ENCODE data around the gene ADGRG1.
"Not testable (repeated sequence)": the region's sequence is repeated elsewhere in the genome, so short reads cannot be mapped to it uniquely, and the experiment has no call there.

Gene ADGRG1

GRCh38 chr16:57704905-57705852, 76.7 kb downstream of the ADGRG1 start:
- no peak for DNase-seq

- DNase-seq: no peak
Observed at GRCh38 chr16:57706717-57707116, 78.3 kb downstream of the ADGRG1 start.

GRCh38 chr16:57707331-57707730, 78.9 kb downstream of the ADGRG1 start:
- no peak for DNase-seq

GRCh38 chr16:57708168-57708567, 79.7 kb downstream of the ADGRG1 start:
- DNase-seq: no peak

- no peak for DNase-seq
Observed at GRCh38 chr16:57709663-57710062, 81.2 kb downstream of the ADGRG1 start.

- DNase-seq: no peak
Observed at GRCh38 chr16:57711346-57711745, 82.9 kb downstream of the ADGRG1 start.

GRCh38 chr16:57711993-57712392, 83.6 kb downstream of the ADGRG1 start:
- no peak for DNase-seq

GRCh38 chr16:57712569-57712968, 84.1 kb downstream of the ADGRG1 start:
- not testable (repeated sequence) for DNase-seq

GRCh38 chr16:57713596-57713995, 85.2 kb downstream of the ADGRG1 start:
- no peak for DNase-seq

- no peak for DNase-seq
Observed at GRCh38 chr16:57714047-57714446, 85.6 kb downstream of the ADGRG1 start.
